ENCODE measurements around the gene CCDC60.

Gene CCDC60

GRCh38 chr12:119391673-119392072, 57.1 kb downstream of the CCDC60 start:
- ATAC-seq, result no peak

- no peak for ATAC-seq
Measured at GRCh38 chr12:119393677-119394076, 59.1 kb downstream of the CCDC60 start.

- no peak for ATAC-seq
Measured at GRCh38 chr12:119397540-119397939, 63.0 kb downstream of the CCDC60 start.

GRCh38 chr12:119398190-119398589, 63.7 kb downstream of the CCDC60 start:
- ATAC-seq, result no peak

GRCh38 chr12:119399301-119399700, 64.8 kb downstream of the CCDC60 start:
- no peak for ATAC-seq

- no peak for ATAC-seq
Measured at GRCh38 chr12:119406308-119406707, 71.8 kb downstream of the CCDC60 start.

- no peak for ATAC-seq
Measured at GRCh38 chr12:119406811-119407210, 72.3 kb downstream of the CCDC60 start.

GRCh38 chr12:119409043-119409442, 74.5 kb downstream of the CCDC60 start:
- no peak for ATAC-seq

- no peak for ATAC-seq
Measured at GRCh38 chr12:119410396-119410795, 75.9 kb downstream of the CCDC60 start.

GRCh38 chr12:119412306-119412705, 77.8 kb downstream of the CCDC60 start:
- ATAC-seq, result no peak

- ATAC-seq, result no peak
Measured at GRCh38 chr12:119412811-119413794, 78.6 kb downstream of the CCDC60 start.

- ATAC-seq, result no peak
Measured at GRCh38 chr12:119415714-119416113, 81.2 kb downstream of the CCDC60 start.

GRCh38 chr12:119417440-119417839, 82.9 kb downstream of the CCDC60 start:
- ATAC-seq, result no peak

GRCh38 chr12:119419381-119419780, 84.9 kb downstream of the CCDC60 start:
- ATAC-seq, result no peak

GRCh38 chr12:119423285-119423684, 88.8 kb downstream of the CCDC60 start:
- no peak for ATAC-seq

GRCh38 chr12:119425623-119426022, 91.1 kb downstream of the CCDC60 start:
- ATAC-seq, result no peak

- no peak for ATAC-seq
Measured at GRCh38 chr12:119431151-119431550, 96.6 kb downstream of the CCDC60 start.

- no peak for ATAC-seq
Measured at GRCh38 chr12:119432949-119433348, 98.4 kb downstream of the CCDC60 start.

- no peak for ATAC-seq
Measured at GRCh38 chr12:119440803-119441360, 106.4 kb downstream of the CCDC60 start.

- no peak for ATAC-seq
Measured at GRCh38 chr12:119444462-119445044, 110.0 kb downstream of the CCDC60 start.

- no peak for ATAC-seq
Measured at GRCh38 chr12:119446459-119446858, 111.9 kb downstream of the CCDC60 start.

GRCh38 chr12:119447126-119447525, 112.6 kb downstream of the CCDC60 start:
- ATAC-seq, result no peak

- ATAC-seq, result no peak
Measured at GRCh38 chr12:119447618-119448017, 113.1 kb downstream of the CCDC60 start.

- ATAC-seq, result no peak
Measured at GRCh38 chr12:119448611-119449131, 114.1 kb downstream of the CCDC60 start.
